H1 (cell line): ENCODE measurements around the gene PDE3A. TPM values are rescaled to one million over a fixed set of nuclear protein-coding genes. Genes with fewer than 3 reads are reported as not detected.

Source experiments
- CTCF ChIA-PET: fragments of 300-600 bp; sonication (Branson Sonifier 250); formaldehyde crosslinking; loops from one replicate; lab custom pipeline; 2021; ENCODE audit not compliant: partially characterized antibody; lab: Charles Lee
- POLR2A ChIA-PET: fragments of 300-600 bp; sonication (Branson Sonifier 250); formaldehyde crosslinking; loops from one replicate; lab custom pipeline; 2021; ENCODE audit warnings: inconsistent platforms; ENCODE audit not compliant: partially characterized antibody; lab: Charles Lee
- DNase-seq, 2 experiments: peaks; one replicate each; pipeline versions ENCODE4 v3.0.0 to v3.0.0-alpha.2; 2010 to 2022; ENCODE audit warnings: low spot score in 2 of 2, low read depth in 1 of 2, mixed read lengths in 1 of 2
- FAIRE-seq: peaks from 2 replicates; lab custom pipeline; 2011; peaks lifted over from hg19 to GRCh38; lab: Jason Lieb, UNC
- H2AFZ ChIP-seq: 2 replicates; pipeline ENCODE4 v1.8.1; 2012; ENCODE audit warnings: low read length, inconsistent platforms
- H2AK5ac ChIP-seq: 2 replicates; pipeline ENCODE4 v1.6.1; 2013; ENCODE audit warnings: low read depth, low read length
- H2BK120ac ChIP-seq: replicated peaks from 2 replicates; pipeline ENCODE3; 2013; ENCODE audit warnings: low read depth, low read length, inconsistent platforms
- H2BK12ac ChIP-seq: 2 replicates; pipeline ENCODE4 v1.6.1; 2013; ENCODE audit warnings: low read depth, low read length
- H2BK15ac ChIP-seq: 2 replicates; pipeline ENCODE4 v1.6.1; 2013; ENCODE audit warnings: low read length
- H2BK20ac ChIP-seq: 2 replicates; pipeline ENCODE4 v1.6.1; 2013; ENCODE audit warnings: low read length
- H2BK5ac ChIP-seq: 2 replicates; pipeline ENCODE4 v1.6.1; 2013; ENCODE audit warnings: low read depth, low read length
- H3K14ac ChIP-seq: 2 replicates; pipeline ENCODE4 v1.6.1; 2013; ENCODE audit warnings: inconsistent platforms; ENCODE audit not compliant: insufficient read length
- H3K18ac ChIP-seq: 2 replicates; pipeline ENCODE4 v1.6.1; 2013; ENCODE audit warnings: low read length; ENCODE audit errors: extremely low read depth
- H3K23ac ChIP-seq: 2 replicates; pipeline ENCODE4 v1.6.1; 2013; ENCODE audit warnings: inconsistent platforms; ENCODE audit not compliant: insufficient read length
- H3K23me2 ChIP-seq: 2 replicates; pipeline ENCODE4 v1.6.1; 2013; ENCODE audit warnings: low read depth, low read length
- H3K27ac ChIP-seq: 2 replicates; pipeline ENCODE4 v1.6.1; 2011; ENCODE audit warnings: low read depth, low read length, inconsistent platforms
- H3K27me3 ChIP-seq, 4 experiments: replicated peaks in 1 of 4; 1 replicate in 1 of 4; 2 replicates in 3 of 4; pipeline versions ENCODE4 v1.6.1 to v1.8.1; 2011 to 2013; ENCODE audit warnings: low read length in 3 of 4, mild to moderate bottlenecking in 3 of 4, inconsistent platforms in 2 of 4, mixed read lengths in 2 of 4, moderate library complexity in 1 of 4; ENCODE audit not compliant: control insufficient read depth in 3 of 4, insufficient read depth in 3 of 4; ENCODE audit errors: extremely low read depth in 1 of 4
- H3K36me3 ChIP-seq, 4 experiments: 2 replicates each; pipeline versions ENCODE4 v1.6.1 to v1.8.1; 2011 to 2013; ENCODE audit warnings: mild to moderate bottlenecking in 4 of 4, low read length in 3 of 4, moderate library complexity in 2 of 4, control low read depth in 1 of 4, inconsistent platforms in 1 of 4; ENCODE audit not compliant: insufficient read depth in 4 of 4, control insufficient read depth in 2 of 4
- H3K4ac ChIP-seq: replicated peaks from 2 replicates; pipeline ENCODE3; 2013; ENCODE audit warnings: low read length, low read depth, mixed read lengths, inconsistent platforms; ENCODE audit not compliant: insufficient read length
- H3K4me1 ChIP-seq, 4 experiments: replicated peaks in 1 of 4; 1 replicate in 1 of 4; 2 replicates in 3 of 4; pipeline versions ENCODE4 v1.6.1 to v1.8.1; 2011 to 2013; ENCODE audit warnings: low read length in 3 of 4, inconsistent platforms in 2 of 4, mixed read lengths in 1 of 4; ENCODE audit not compliant: insufficient read depth in 4 of 4, control insufficient read depth in 3 of 4
- H3K4me2 ChIP-seq, 2 experiments: 2 replicates each; pipeline versions ENCODE4 v1.6.1 to v1.8.1; 2011 to 2013; ENCODE audit warnings: low read depth in 2 of 2, low read length in 2 of 2, control low read depth in 1 of 2, inconsistent platforms in 1 of 2, mild to moderate bottlenecking in 1 of 2; ENCODE audit not compliant: insufficient read depth in 1 of 2
- H3K4me3 ChIP-seq, 4 experiments: fragments of 200-600, 300-600 bp in 1 of 4; sonication (generic), shearing (Covaris generic), sonication (Bioruptor Twin) in 1 of 4; 2 replicates each; pipeline versions ENCODE4 v1.5.1 to v1.8.1; 2011 to 2016; ENCODE audit warnings: low read length in 4 of 4, low read depth in 3 of 4, control low read depth in 2 of 4, inconsistent platforms in 2 of 4, mild to moderate bottlenecking in 2 of 4, mixed read lengths in 1 of 4, moderate library complexity in 1 of 4; ENCODE audit not compliant: insufficient read depth in 2 of 4; ENCODE audit errors: extremely low read depth in 1 of 4
- H3K56ac ChIP-seq: replicated peaks from 2 replicates; pipeline ENCODE3; 2013; ENCODE audit warnings: low read depth, mild to moderate bottlenecking, mixed read lengths, low read length, inconsistent platforms; ENCODE audit not compliant: insufficient read length
- H3K79me1 ChIP-seq: 2 replicates; pipeline ENCODE4 v1.6.1; 2013; ENCODE audit warnings: low read depth, low read length, control low read depth
- H3K79me2 ChIP-seq, 2 experiments: 2 replicates each; pipeline versions ENCODE4 v1.6.1 to v1.8.1; 2012 to 2013; ENCODE audit warnings: low read length in 2 of 2, mild to moderate bottlenecking in 2 of 2, inconsistent platforms in 1 of 2; ENCODE audit not compliant: insufficient read depth in 2 of 2, control insufficient read depth in 1 of 2
- H3K9ac ChIP-seq, 4 experiments: replicated peaks in 1 of 4; 1 replicate in 1 of 4; 2 replicates in 3 of 4; pipeline versions ENCODE4 v1.6.1 to v1.8.1; 2011 to 2013; ENCODE audit warnings: low read depth in 3 of 4, low read length in 3 of 4, control low read depth in 2 of 4, mild to moderate bottlenecking in 2 of 4, moderate library complexity in 2 of 4, inconsistent platforms in 1 of 4; ENCODE audit errors: extremely low read depth in 1 of 4
- H3K9me3 ChIP-seq, 2 experiments: 2 replicates each; pipeline versions ENCODE4 v1.6.1 to v1.8.1; 2012 to 2013; ENCODE audit warnings: mild to moderate bottlenecking in 2 of 2, moderate library complexity in 2 of 2, control low read depth in 1 of 2, inconsistent platforms in 1 of 2, low read depth in 1 of 2, low read length in 1 of 2, mixed read lengths in 1 of 2; ENCODE audit not compliant: insufficient read depth in 2 of 2
- H4K20me1 ChIP-seq, 2 experiments: replicated peaks in 1 of 2; 2 replicates each; pipeline versions ENCODE3 to v1.8.1; 2011 to 2013; ENCODE audit warnings: inconsistent platforms in 2 of 2, low read length in 2 of 2, mild to moderate bottlenecking in 1 of 2; ENCODE audit not compliant: insufficient read depth in 2 of 2, control insufficient read depth in 1 of 2
- H4K5ac ChIP-seq: 2 replicates; pipeline ENCODE4 v1.6.1; 2013; ENCODE audit warnings: low read length, low read depth, mixed read lengths, inconsistent platforms; ENCODE audit not compliant: insufficient read length
- H4K8ac ChIP-seq: 2 replicates; pipeline ENCODE4 v1.8.0; 2013; ENCODE audit warnings: mild to moderate bottlenecking, moderate library complexity, low read length, inconsistent platforms; ENCODE audit not compliant: insufficient read depth; ENCODE audit errors: extremely low read depth
- H4K91ac ChIP-seq: replicated peaks from 2 replicates; pipeline ENCODE3; 2013; ENCODE audit warnings: low read length, mixed read lengths, inconsistent platforms; ENCODE audit not compliant: insufficient read length
- CTCF ChIP-seq, 3 experiments: IDR thresholded peaks; 1 replicate in 2 of 3; 2 replicates in 1 of 3; pipeline versions ENCODE4 v1.5.1 to v1.6.1; 2011; ENCODE audit warnings: low read length in 3 of 3, mild to moderate bottlenecking in 3 of 3, inconsistent platforms in 2 of 3, low read depth in 1 of 3, moderate library complexity in 1 of 3; ENCODE audit not compliant: insufficient read depth in 1 of 3; ENCODE audit errors: control extremely low read depth in 1 of 3
- RAD21 ChIP-seq, 2 experiments: IDR thresholded peaks in 1 of 2; conservative IDR thresholded peaks in 1 of 2; 2 replicates each; pipeline ENCODE4 v1.6.1; 2011; ENCODE audit warnings: low read depth in 2 of 2, low read length in 2 of 2, improper control_type of control experiment in 1 of 2, inconsistent platforms in 1 of 2, mild to moderate bottlenecking in 1 of 2, moderate library complexity in 1 of 2
- SIX5 ChIP-seq: IDR thresholded peaks from 2 replicates; pipeline ENCODE4 v1.6.1; 2011; ENCODE audit warnings: mild to moderate bottlenecking, low read depth, low read length
- WGBS, 2 experiments: shearing (Covaris generic) in 1 of 2; methylation state at CpG; one replicate each; pipeline versions ENCODE4 v1.1.6 to v1.1.7; 2013 to 2015; ENCODE audit warnings: low lambda C conversion rate in 2 of 2, mixed read lengths in 2 of 2, inconsistent platforms in 1 of 2, low coverage in 1 of 2, missing lambda C conversion rate in 1 of 2; ENCODE audit not compliant: insufficient replicate concordance in 2 of 2, insufficient coverage in 1 of 2, insufficient read length in 1 of 2; ENCODE audit errors: extremely low coverage in 1 of 2, missing lambda C conversion rate in 1 of 2; 5-methylcytosine and 5-hydroxymethylcytosine counted together
- polyA plus RNA-seq, 7 experiments: library from polyadenylated mRNA; depleted of rRNA in 3 of 7; stranded (reverse) in 5 of 7; unstranded in 2 of 7; fragments of >200 nt in 5 of 7; fragments of 200-250 nt in 2 of 7; gene quantifications; 1 replicate in 5 of 7; 2 replicates in 1 of 7; 4 replicates in 1 of 7; pipeline versions ENCODE4 v1.2.1 to v1.2.3, GENCODE V29; 2011 to 2013; ENCODE audit warnings: missing spikeins in 2 of 7, mixed read lengths in 2 of 7
- total RNA-seq: library from RNA; stranded (reverse); fragmentation: NEBNext Ultra II Directional; extraction: Animal tissue kit (Norgen Biotek cat#: 25700); gene quantifications from 2 replicates; pipeline ENCODE4 v1.2.1, GENCODE V29; 2021

The PDE3A gene
- total and polyA plus RNA-seq, 2 of the 8 experiments (the other 6 are each of a cell fraction or from before 2014, with no cell fraction given): 1.4 to 3.4 TPM

- Histone ChIP-seq H2BK20ac (no peak overlapping the region), H2BK15ac (no peak overlapping the region), H3K4me3 (no peak overlapping the region), H2AFZ (no peak overlapping the region), H3K56ac (no peak overlapping the region), H3K4me1 (no peaks in the 10 kb centered on the region), H4K8ac (no peak overlapping the region), H2BK12ac (no peak overlapping the region), H3K18ac (no peak overlapping the region), H4K91ac (no peak overlapping the region), H2BK5ac (no peak overlapping the region), H3K27me3 (no peaks in the 10 kb centered on the region), H3K9me3 (no peaks in the 10 kb centered on the region), H3K23me2 (no peaks in the 10 kb centered on the region), H3K79me1 (no peaks in the 10 kb centered on the region), H3K36me3 (no peaks in the 10 kb centered on the region), H2AK5ac (no peak overlapping the region), H4K5ac (no peak overlapping the region), H4K20me1 (no peaks in the 10 kb centered on the region), H3K9ac (no peak overlapping the region), H3K27ac (no peak overlapping the region), H3K14ac (no peak overlapping the region), H3K23ac (no peak overlapping the region), H3K79me2 (no peaks in the 10 kb centered on the region), H2BK120ac (no peak overlapping the region), H3K4me2 (no peak overlapping the region), H3K4ac (no peak overlapping the region)
- DNase-seq: no peak
- 51% methylated on average over 2 of the region's 2 CpGs; no CpG with 5 or more reads in 1 of the 2 experiments for WGBS, 2 experiments
- CTCF ChIA-PET: interaction anchor here (0.6 to 3.1 kb wide), 12 partner anchors 9 to 517 kb away, joined by 3 to 15 read pairs (median 4); no protein-coding TSS in a partner anchor
- FAIRE-seq: no peak
- POLR2A ChIA-PET: no interaction called here
- TF ChIP-seq RAD21 (IDR thresholded peaks at IDR 0.05 in 1 of 2, conservative IDR thresholded peaks at IDR 0.05 in 1 of 2; ENCODE audit: low read depth in 2 of 2, low read length in 2 of 2): peak; percentile 29 to 38
- TF ChIP-seq SIX5: no peak
- TF ChIP-seq CTCF (IDR thresholded peaks at IDR 0.05; ENCODE audit: control extremely low read depth in 1 of 3, insufficient read depth in 1 of 3, low read depth in 1 of 3, low read length in 3 of 3): peak in 2 of 3 experiments; percentile 25 to 57; a peak in 2 of 4 replicates
Observed at GRCh38 chr12:20463913-20464524, 95.7 kb downstream of the PDE3A start.
